ENCODE results near the gene TNFSF11.

TNFSF11 gene

DNA sequence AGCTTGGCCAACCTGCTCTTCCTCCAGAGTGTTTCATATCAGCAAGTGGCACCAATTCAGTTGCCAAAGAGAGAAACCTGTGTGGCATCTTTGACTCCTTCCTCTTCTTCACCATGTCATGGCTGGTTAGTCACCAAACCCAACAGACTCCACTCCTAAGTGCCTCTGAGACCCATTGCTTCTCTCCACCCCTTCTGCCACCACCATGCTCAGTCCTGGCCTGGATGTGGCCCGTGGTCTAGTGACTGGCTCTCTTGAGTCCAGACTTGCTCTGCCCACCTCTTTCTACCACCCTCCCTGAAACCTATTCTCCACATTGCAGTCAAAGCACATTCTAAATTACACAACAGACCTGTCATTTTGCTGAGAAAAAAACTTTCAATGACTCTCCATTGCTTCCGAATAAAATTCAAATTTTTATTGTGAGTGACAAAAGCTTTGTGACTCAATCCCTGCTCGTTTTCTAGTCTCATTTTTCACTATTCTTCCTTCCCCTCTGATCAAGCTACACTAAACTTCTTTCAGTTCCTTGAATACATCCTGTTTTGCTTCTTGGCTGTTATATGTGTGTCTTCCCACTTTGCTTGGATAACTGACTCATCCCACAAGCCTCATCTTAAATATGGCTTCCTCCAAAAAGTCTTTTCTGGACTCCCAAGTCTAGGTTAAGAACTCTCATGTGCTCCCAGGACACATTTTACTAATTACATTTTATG, 12.0 kb upstream of the TNFSF11 start:
- Histone ChIP-seq H3K4me2 (no peak overlapping the region), H3K4me3 (IDR thresholded peaks at IDR 0.05; ENCODE audit: insufficient read depth, low read depth, low read length) (no peak overlapping the region), H3K27ac (no peak overlapping the region), H3K36me3 (ENCODE audit: insufficient read depth) (no peaks in the 10 kb centered on the region), H3K79me2 (ENCODE audit: insufficient read depth, low read depth) (no peaks in the 10 kb centered on the region), H4K20me1 (ENCODE audit: insufficient read depth) (no peaks in the 10 kb centered on the region), H3K27me3 (ENCODE audit: insufficient read depth, low read depth) (no peaks in the 10 kb centered on the region), H2AFZ (ENCODE audit: low read depth) (no peak overlapping the region), H3K4me1 (ENCODE audit: low read depth, poor library complexity, severe bottlenecking) (no peaks in the 10 kb centered on the region), H3K9ac (no peak overlapping the region)
- TF ChIP-seq, protein P1, sequence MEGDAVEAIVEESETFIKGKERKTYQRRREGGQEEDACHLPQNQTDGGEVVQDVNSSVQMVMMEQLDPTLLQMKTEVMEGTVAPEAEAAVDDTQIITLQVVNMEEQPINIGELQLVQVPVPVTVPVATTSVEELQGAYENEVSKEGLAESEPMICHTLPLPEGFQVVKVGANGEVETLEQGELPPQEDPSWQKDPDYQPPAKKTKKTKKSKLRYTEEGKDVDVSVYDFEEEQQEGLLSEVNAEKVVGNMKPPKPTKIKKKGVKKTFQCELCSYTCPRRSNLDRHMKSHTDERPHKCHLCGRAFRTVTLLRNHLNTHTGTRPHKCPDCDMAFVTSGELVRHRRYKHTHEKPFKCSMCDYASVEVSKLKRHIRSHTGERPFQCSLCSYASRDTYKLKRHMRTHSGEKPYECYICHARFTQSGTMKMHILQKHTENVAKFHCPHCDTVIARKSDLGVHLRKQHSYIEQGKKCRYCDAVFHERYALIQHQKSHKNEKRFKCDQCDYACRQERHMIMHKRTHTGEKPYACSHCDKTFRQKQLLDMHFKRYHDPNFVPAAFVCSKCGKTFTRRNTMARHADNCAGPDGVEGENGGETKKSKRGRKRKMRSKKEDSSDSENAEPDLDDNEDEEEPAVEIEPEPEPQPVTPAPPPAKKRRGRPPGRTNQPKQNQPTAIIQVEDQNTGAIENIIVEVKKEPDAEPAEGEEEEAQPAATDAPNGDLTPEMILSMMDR (conservative IDR thresholded peaks at IDR 0.05; ENCODE audit: low read depth, low read length), result no peak

DNA sequence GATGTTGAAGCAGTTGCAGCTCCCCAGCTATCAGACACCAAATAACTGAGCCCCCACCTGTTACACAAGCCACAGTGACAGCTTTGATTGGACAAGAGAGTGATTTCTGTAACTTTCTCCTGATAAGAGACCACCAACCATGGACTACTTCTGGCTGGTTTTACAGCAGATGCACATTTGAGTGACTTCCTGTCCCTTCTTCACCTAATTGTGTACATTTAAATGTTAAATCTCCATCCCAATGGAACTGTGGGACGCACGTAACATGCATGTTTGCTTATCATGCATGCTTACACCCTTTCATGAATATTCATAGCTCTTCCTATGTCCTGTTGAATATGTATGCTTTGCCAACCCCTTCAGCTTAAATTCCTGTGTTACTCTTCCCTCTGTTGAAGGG, 6.0 kb upstream of the TNFSF11 start:
- Histone ChIP-seq H4K20me1 (ENCODE audit: insufficient read depth) (no peaks in the 10 kb centered on the region), H2AFZ (ENCODE audit: low read depth) (no peak overlapping the region), H3K27ac (no peak overlapping the region), H3K36me3 (ENCODE audit: insufficient read depth) (no peaks in the 10 kb centered on the region), H3K9ac (no peak overlapping the region), H3K79me2 (ENCODE audit: insufficient read depth, low read depth) (no peaks in the 10 kb centered on the region), H3K4me1 (ENCODE audit: low read depth, poor library complexity, severe bottlenecking) (no peaks in the 10 kb centered on the region), H3K4me3 (IDR thresholded peaks at IDR 0.05; ENCODE audit: insufficient read depth, low read depth, low read length) (no peak overlapping the region), H3K27me3 (ENCODE audit: insufficient read depth, low read depth) (no peaks in the 10 kb centered on the region), H3K4me2 (no peak overlapping the region)
- TF ChIP-seq, protein P1 (conservative IDR thresholded peaks at IDR 0.05; ENCODE audit: low read depth, low read length), result no peak

GRCh38 chr13:42569576-42570344, 4.2 kb upstream of the TNFSF11 start:
- H3K79me2 ChIP-seq (ENCODE audit: insufficient read depth, low read depth), result no peaks in the 10 kb centered on the region
- H3K4me2 ChIP-seq, result no peak overlapping the region
- H3K27ac ChIP-seq, result no peak overlapping the region
- TF ChIP-seq, protein P1 (conservative IDR thresholded peaks at IDR 0.05; ENCODE audit: low read depth, low read length), result no peak
- H3K9ac ChIP-seq, result no peak overlapping the region
- H3K27me3 ChIP-seq (ENCODE audit: insufficient read depth, low read depth), result no peaks in the 10 kb centered on the region
- H3K36me3 ChIP-seq (ENCODE audit: insufficient read depth), result no peaks in the 10 kb centered on the region
- no peaks in the 10 kb centered on the region for H4K20me1 ChIP-seq (ENCODE audit: insufficient read depth)
- H3K4me1 ChIP-seq (ENCODE audit: low read depth, poor library complexity, severe bottlenecking), result no peaks in the 10 kb centered on the region
- no peak overlapping the region for H3K4me3 ChIP-seq (IDR thresholded peaks at IDR 0.05; ENCODE audit: insufficient read depth, low read depth, low read length)
- no peak overlapping the region for H2AFZ ChIP-seq (ENCODE audit: low read depth)

DNA sequence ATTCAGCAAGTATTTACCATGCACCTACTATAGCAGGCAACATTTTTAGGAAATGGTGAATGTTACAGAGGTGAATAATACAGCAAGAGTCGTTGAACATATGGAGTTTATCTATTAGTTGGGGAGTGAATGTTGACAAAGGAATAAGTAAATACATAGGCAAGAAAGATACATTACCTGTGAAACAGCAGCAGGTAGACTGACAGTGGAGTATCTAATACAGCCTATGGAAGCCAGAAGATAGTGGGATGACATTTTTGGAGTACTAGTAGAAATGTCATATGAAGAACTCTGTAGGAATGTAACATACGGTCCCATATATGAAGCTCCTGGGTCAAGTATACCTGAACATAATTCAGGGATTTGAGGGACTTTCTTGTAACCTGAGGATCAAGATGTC, 2.1 kb upstream of the TNFSF11 start:
- no peaks in the 10 kb centered on the region for H3K27me3 ChIP-seq (ENCODE audit: insufficient read depth, low read depth)
- H3K27ac ChIP-seq, result no peak overlapping the region
- no peak overlapping the region for H2AFZ ChIP-seq (ENCODE audit: low read depth)
- H3K9ac ChIP-seq, result no peak overlapping the region
- no peak overlapping the region for H3K4me3 ChIP-seq (IDR thresholded peaks at IDR 0.05; ENCODE audit: insufficient read depth, low read depth, low read length)
- no peaks in the 10 kb centered on the region for H4K20me1 ChIP-seq (ENCODE audit: insufficient read depth)
- TF ChIP-seq, protein P1 (conservative IDR thresholded peaks at IDR 0.05; ENCODE audit: low read depth, low read length), result no peak
- no peaks in the 10 kb centered on the region for H3K79me2 ChIP-seq (ENCODE audit: insufficient read depth, low read depth)
- no peak overlapping the region for H3K4me2 ChIP-seq
- no peaks in the 10 kb centered on the region for H3K36me3 ChIP-seq (ENCODE audit: insufficient read depth)
- H3K4me1 ChIP-seq (ENCODE audit: low read depth, poor library complexity, severe bottlenecking), result no peaks in the 10 kb centered on the region
